ENCODE measurements around the gene SLC15A4. TPM values are rescaled to one million over a fixed set of nuclear protein-coding genes. Genes with fewer than 3 reads are reported as not detected.

SLC15A4 gene
- total RNA-seq, 2 donors from 2014 or later, result 33.5 to 51.5 TPM

GRCh38 chr12:128804762-128805161, 19.0 kb downstream of the SLC15A4 start:
- Histone ChIP-seq H3K36me3 (no peaks in the 10 kb centered on the region), H3K27ac (no peak overlapping the region), H3K4me1 (replicated peaks) (no peaks in the 10 kb centered on the region), H3K9me3 (no peaks in the 10 kb centered on the region), H3K27me3 (replicated peaks; ENCODE audit: insufficient read depth) (no peaks in the 10 kb centered on the region), H3K4me3 (no peak overlapping the region)
- WGBS, result 93% methylated on average over 8 of the region's 8 CpGs
- intact Hi-C loops (cut with DNase I), result no loop called here
- DNase-seq (ENCODE audit: low spot score), result no peak
- TF ChIP-seq POLR2A (IDR thresholded peaks at IDR 0.05) (no peak), POLR2AphosphoS5 (IDR thresholded peaks at IDR 0.05) (no peak)
- TF ChIP-seq, protein P1, sequence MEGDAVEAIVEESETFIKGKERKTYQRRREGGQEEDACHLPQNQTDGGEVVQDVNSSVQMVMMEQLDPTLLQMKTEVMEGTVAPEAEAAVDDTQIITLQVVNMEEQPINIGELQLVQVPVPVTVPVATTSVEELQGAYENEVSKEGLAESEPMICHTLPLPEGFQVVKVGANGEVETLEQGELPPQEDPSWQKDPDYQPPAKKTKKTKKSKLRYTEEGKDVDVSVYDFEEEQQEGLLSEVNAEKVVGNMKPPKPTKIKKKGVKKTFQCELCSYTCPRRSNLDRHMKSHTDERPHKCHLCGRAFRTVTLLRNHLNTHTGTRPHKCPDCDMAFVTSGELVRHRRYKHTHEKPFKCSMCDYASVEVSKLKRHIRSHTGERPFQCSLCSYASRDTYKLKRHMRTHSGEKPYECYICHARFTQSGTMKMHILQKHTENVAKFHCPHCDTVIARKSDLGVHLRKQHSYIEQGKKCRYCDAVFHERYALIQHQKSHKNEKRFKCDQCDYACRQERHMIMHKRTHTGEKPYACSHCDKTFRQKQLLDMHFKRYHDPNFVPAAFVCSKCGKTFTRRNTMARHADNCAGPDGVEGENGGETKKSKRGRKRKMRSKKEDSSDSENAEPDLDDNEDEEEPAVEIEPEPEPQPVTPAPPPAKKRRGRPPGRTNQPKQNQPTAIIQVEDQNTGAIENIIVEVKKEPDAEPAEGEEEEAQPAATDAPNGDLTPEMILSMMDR (IDR thresholded peaks at IDR 0.05), result no peak

- DNase-seq (ENCODE audit: low spot score), result no peak
- intact Hi-C loops (cut with DNase I), result no loop called here
- 94% methylated on average over 9 of the region's 9 CpGs for WGBS
- no peaks in the 10 kb centered on the region for H3K27me3 ChIP-seq (replicated peaks; ENCODE audit: insufficient read depth)
- no peak overlapping the region for H3K27ac ChIP-seq
- H3K4me1 ChIP-seq (replicated peaks), result no peaks in the 10 kb centered on the region
- TF ChIP-seq POLR2A (IDR thresholded peaks at IDR 0.05), result no peak
- TF ChIP-seq, protein P1 (IDR thresholded peaks at IDR 0.05), result no peak
- no peak for TF ChIP-seq POLR2AphosphoS5 (IDR thresholded peaks at IDR 0.05)
- no peaks in the 10 kb centered on the region for H3K9me3 ChIP-seq
- H3K36me3 ChIP-seq, result no peaks in the 10 kb centered on the region
- no peak overlapping the region for H3K4me3 ChIP-seq
These were observed 20.0 kb downstream of the SLC15A4 start for GRCh38 chr12:128803788-128804187.

GRCh38 chr12:128802756-128803155, 21.0 kb downstream of the SLC15A4 start:
- Histone ChIP-seq H3K9me3 (no peaks in the 10 kb centered on the region), H3K27me3 (replicated peaks; ENCODE audit: insufficient read depth) (no peaks in the 10 kb centered on the region), H3K36me3 (no peaks in the 10 kb centered on the region), H3K27ac (no peak overlapping the region), H3K4me3 (no peak overlapping the region), H3K4me1 (replicated peaks) (no peaks in the 10 kb centered on the region)
- WGBS, result 93% methylated on average over 13 of the region's 13 CpGs
- TF ChIP-seq POLR2A (IDR thresholded peaks at IDR 0.05) (no peak), POLR2AphosphoS5 (IDR thresholded peaks at IDR 0.05) (no peak)
- TF ChIP-seq, protein P1 (IDR thresholded peaks at IDR 0.05), result no peak
- no peak for DNase-seq (ENCODE audit: low spot score)
- intact Hi-C loops (cut with DNase I), result no loop called here

GRCh38 chr12:128801879-128802391, 21.8 kb downstream of the SLC15A4 start:
- Histone ChIP-seq H3K27me3 (replicated peaks; ENCODE audit: insufficient read depth) (no peaks in the 10 kb centered on the region), H3K27ac (no peak overlapping the region), H3K9me3 (no peaks in the 10 kb centered on the region), H3K4me1 (replicated peaks) (no peaks in the 10 kb centered on the region), H3K4me3 (no peak overlapping the region), H3K36me3 (peaks cover 0 to 1% of the 10 kb centered on the region in 2 donors)
- 75% methylated on average over 8 of the region's 8 CpGs for WGBS
- intact Hi-C loops (cut with DNase I), result no loop called here
- TF ChIP-seq POLR2A (IDR thresholded peaks at IDR 0.05) (no peak), POLR2AphosphoS5 (IDR thresholded peaks at IDR 0.05) (no peak)
- TF ChIP-seq, protein P1 (IDR thresholded peaks at IDR 0.05), result no peak
- no peak for DNase-seq (ENCODE audit: low spot score)

DNA sequence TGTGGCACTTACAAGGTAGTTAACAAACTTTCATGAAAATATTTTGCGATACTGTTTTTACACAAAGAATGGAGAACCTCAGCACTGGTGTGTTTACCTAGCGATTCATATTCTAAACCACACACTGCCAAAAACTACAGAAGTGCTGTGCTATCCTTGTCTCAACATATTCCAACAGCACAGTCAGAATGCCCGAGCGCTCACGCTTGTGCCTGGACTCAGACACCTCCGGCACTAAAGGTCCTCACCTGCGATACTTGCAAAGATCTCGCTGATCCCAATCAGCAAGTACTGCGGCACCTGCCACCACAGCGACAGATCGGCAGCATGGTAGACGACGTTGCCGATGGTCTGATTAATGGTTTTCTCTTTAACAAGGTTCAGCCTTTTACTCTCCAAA, 23.2 kb downstream of the SLC15A4 start:
- Histone ChIP-seq H3K4me1 (replicated peaks) (no peaks in the 10 kb centered on the region), H3K27ac (no peak overlapping the region), H3K36me3 (peaks cover 0 to 3% of the 10 kb centered on the region in 2 donors), H3K9me3 (no peaks in the 10 kb centered on the region), H3K4me3 (no peak overlapping the region), H3K27me3 (replicated peaks; ENCODE audit: insufficient read depth) (no peaks in the 10 kb centered on the region)
- intact Hi-C loops (cut with DNase I), result no loop called here
- WGBS, result 87% methylated on average over 14 of the region's 14 CpGs
- TF ChIP-seq, protein P1 (IDR thresholded peaks at IDR 0.05), result no peak
- TF ChIP-seq POLR2AphosphoS5 (IDR thresholded peaks at IDR 0.05), result no peak
- TF ChIP-seq POLR2A (IDR thresholded peaks at IDR 0.05), result no peak
- no peak for DNase-seq (ENCODE audit: low spot score)

Measured in prostate gland (tissue), 2 donors.